Fibroblast of the aortic adventitia (primary cell): ENCODE measurements around the gene UNC5A. TPM values are rescaled to one million over a fixed set of nuclear protein-coding genes. Genes with fewer than 3 reads are reported as not detected.

Experiments
- DNase-seq: peaks from one replicate; pipeline ENCODE4 v3.0.0-alpha.2; 2010; ENCODE audit warnings: low read depth
- H3K4me3 ChIP-seq: 2 replicates; pipeline ENCODE4 v1.5.1; 2011; ENCODE audit warnings: low read depth, mild to moderate bottlenecking, control low read depth, low read length, moderate library complexity
- total RNA-seq: library from RNA; depleted of rRNA; stranded (reverse); fragments of >200 nt; gene quantifications from 2 replicates; pipeline ENCODE4 v1.2.3, GENCODE V29; 2012; ENCODE audit warnings: low replicate concordance
- TF ChIP-seq, protein P1 (sequence below): IDR thresholded peaks from 2 replicates; pipeline ENCODE4 v1.5.1; 2011; ENCODE audit warnings: mild to moderate bottlenecking, low read length, control low read depth, inconsistent platforms; ENCODE audit not compliant: insufficient read depth

Gene UNC5A
- total RNA-seq, 1 donor = not detected

DNA sequence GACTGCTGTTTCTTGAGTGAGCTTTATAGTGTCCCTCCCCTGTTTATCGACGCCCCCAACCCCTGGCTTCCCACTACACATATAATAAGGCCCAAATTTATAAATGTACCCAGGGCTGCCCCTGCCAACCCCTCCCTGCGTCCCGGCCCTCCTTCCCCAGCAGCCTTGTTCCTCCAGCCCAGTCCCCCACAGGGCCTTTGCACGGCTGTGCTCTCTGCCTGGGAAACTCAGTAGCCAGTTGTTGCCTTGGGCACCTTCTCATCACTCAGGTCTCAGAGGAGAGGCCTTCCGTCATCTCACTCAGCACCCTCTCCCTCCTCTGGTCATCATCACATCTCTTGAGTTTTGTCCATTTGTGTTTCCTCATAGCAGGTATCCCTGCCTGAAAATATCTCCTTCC, 15.8 kb upstream of the UNC5A start:
- TF ChIP-seq, protein P1, sequence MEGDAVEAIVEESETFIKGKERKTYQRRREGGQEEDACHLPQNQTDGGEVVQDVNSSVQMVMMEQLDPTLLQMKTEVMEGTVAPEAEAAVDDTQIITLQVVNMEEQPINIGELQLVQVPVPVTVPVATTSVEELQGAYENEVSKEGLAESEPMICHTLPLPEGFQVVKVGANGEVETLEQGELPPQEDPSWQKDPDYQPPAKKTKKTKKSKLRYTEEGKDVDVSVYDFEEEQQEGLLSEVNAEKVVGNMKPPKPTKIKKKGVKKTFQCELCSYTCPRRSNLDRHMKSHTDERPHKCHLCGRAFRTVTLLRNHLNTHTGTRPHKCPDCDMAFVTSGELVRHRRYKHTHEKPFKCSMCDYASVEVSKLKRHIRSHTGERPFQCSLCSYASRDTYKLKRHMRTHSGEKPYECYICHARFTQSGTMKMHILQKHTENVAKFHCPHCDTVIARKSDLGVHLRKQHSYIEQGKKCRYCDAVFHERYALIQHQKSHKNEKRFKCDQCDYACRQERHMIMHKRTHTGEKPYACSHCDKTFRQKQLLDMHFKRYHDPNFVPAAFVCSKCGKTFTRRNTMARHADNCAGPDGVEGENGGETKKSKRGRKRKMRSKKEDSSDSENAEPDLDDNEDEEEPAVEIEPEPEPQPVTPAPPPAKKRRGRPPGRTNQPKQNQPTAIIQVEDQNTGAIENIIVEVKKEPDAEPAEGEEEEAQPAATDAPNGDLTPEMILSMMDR = no peak
- DNase-seq = no peak
- H3K4me3 ChIP-seq = no peak overlapping the region

DNA sequence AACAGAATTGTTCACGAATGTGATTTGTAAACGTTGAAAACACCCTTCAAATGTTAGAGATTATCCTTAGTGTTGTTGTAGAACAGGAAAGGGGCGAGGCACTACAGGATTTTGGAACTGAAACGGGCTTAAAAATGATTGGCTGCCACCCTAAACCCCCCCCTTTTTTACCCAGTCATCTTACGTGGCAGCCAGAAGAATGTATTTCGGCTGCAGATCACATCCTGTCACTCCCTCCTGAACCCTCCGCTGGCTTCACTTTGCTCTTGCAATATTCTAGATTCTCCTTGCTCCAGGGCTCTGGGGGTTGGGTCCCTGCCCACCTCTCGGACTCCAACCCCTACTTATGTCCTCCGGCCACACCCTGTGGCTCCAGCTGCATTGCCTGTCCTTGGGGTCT, 13.9 kb upstream of the UNC5A start:
- no peak overlapping the region for H3K4me3 ChIP-seq
- DNase-seq = no peak
- TF ChIP-seq, protein P1 = no peak

DNA sequence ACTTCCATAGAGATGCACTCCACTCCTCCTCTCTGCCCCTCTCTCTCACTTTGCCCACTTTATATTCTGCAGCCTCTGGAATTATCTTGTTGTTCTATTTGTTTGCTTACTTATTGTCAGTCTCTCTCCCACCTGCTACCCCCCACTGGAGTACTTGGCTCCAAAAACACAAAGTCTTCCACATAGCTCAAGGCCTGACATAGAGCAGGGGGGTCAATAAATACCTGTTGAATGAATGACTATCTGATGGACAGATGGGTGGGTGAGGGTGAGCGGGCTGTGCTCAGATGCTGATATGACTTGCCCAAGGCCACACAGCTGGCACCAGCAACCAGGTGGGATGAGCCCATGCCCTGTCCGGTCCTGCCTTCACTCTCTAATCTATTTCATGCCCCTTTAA, 13.4 kb upstream of the UNC5A start:
- DNase-seq = no peak
- TF ChIP-seq, protein P1 = no peak
- no peak overlapping the region for H3K4me3 ChIP-seq

DNA sequence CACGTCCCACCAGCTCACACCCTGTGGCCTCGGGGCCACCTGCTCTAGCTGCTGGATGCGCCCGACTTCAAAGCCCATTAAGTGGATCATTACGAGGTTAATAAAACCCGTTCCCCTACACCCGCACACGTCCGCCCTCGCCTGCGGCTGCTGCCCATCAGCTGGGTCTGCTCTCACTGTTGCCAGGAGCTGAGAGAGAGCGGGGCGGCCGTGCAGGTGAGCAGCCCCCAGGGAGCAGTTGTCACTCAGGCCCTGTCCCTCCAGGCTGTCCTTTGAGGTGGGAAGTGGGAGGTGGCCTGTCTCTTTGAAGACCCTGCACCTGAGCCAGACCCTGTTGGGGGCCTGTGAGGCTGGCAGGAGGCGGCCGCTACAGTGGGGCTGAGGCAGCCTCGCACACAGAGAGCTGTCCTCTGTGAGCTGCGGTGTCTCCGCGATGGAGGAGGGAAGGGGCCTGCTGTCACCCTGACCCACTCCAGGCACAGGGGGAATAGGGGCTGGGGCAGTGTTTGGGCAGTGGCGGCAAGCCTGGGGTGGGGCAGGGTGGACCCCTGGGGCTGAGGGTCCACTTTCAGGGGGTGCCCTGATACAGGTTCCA, 12.8 kb upstream of the UNC5A start:
- no peak for DNase-seq
- H3K4me3 ChIP-seq = no peak overlapping the region
- TF ChIP-seq, protein P1 = no peak

DNA sequence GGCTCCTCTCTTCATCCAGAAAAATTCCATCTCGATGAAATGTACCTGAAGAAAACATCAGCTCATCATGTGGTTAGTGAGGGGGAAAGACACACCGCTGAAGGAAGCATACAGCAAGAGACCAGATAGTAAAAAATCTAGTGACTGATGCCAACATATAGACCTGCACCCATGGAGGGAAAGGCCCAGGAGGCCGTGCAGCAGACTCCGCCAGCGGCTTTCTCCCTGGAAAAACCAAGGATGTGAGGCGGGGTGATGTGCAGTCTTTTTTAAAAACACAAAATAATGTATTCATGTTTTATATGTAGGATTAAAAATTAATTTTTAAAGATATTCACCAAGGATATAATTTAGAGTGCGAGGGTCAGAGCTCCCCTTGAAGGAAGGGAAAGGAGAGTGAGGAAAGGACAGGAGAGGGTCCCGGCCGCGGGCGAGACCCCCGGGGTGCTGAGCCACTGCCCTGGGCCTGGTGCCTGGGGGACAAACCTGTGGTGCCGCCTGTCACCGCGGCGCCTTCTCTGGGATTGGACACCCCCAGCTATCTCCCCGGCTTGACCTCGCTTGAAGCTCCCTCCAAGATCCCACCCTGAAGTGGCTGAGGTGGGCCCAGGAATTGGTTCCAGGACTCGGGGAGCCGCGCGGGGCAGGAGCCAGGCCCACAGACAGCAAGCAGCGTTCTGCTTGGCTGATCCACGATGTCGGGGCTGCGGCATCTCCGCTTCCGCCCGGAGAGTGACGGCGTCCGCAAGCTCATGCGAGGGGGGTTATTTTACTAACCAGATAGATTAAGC, 12.1 kb upstream of the UNC5A start:
- no peak for DNase-seq
- H3K4me3 ChIP-seq = no peak overlapping the region
- TF ChIP-seq, protein P1 = no peak

DNA sequence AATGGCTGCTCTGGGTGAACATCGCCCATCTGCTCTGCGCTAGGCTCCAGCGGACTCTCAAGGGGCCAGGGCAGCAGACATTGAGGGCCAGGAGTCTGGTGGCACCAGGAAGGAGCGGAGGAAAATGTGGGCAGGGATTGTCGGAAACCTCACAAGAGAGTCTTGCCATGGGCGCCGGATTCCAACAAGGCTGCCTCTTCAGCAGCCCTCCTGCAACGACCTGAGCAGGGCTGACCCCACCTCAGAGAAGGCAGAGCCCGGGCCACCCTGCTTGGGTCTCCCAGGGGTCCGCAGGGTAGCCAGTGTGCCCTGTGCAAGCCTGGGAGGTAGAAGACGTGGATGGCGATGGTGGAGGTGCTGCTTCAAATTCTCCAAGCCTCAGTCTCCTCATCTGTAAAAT, 11.4 kb upstream of the UNC5A start:
- no peak for DNase-seq
- H3K4me3 ChIP-seq = no peak overlapping the region
- TF ChIP-seq, protein P1 = no peak

DNA sequence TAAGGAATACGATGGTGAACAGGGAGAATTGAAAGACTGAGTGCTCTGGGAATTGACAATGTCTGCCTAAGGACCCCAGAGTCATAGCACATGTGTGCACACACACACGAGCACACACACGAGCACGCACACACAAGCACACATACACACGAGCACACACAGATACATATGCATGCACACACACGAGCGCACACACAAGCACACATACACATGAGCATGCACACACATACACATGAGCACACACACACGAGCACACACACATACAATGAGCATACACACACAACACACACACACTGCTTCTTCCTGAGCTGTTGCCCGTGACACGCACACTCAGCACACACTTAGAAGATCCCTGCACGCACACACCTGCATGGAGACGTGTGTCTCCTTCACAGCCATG, 10.9 kb upstream of the UNC5A start:
- TF ChIP-seq, protein P1 = no peak
- no peak overlapping the region for H3K4me3 ChIP-seq
- no peak for DNase-seq
